HG03378 (cell line): ENCODE results near the gene SLCO3A1.

ENCODE experiments used
- ATAC-seq: cut with Tn5 transposase; IDR thresholded peaks from one replicate; pipeline ENCODE4 v1.9.1; 2021; ENCODE audit warnings: mild to moderate bottlenecking, moderate library complexity; ENCODE audit not compliant: unreplicated experiment

Gene SLCO3A1

DNA sequence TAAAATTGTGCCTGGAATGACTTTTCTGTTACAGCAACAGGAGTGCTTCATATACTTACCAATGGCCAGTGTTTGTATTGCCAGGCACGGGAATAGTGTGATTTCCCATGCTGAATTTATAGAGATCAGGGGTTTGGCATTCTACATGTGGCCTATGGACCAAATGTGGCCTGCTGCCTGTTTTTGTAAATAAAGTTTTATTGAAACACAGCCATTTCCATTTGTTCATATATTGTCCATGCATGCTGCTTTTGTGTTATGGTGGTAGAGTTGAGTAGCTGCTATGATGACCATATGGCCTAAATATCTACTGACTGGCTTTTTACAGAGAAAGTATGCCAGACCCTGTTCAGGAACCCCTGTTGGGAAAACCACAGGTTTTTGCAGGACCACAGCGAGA lies 55.6 kb downstream of the SLCO3A1 start:
- ATAC-seq, result no peak

DNA sequence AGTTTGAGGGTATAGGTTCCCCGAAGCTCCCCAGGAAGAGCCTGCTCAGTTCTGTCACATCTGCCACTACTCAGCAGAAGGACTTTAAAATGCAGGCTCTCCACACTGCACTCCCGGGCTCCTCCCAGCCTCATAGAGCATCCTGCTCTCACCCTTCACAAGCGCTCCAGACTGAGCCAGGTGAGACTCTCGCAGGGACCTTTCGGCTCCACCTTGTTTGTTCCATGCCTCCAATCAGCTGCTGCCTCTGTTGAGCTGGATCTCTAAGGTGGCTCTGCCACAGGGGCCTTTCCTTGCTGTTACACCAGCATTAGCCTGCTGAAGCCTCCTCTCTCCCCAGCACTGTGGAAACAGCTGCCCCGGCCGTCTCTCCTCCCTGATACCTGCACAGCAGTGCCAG lies 56.1 kb downstream of the SLCO3A1 start:
- ATAC-seq, result no peak

DNA sequence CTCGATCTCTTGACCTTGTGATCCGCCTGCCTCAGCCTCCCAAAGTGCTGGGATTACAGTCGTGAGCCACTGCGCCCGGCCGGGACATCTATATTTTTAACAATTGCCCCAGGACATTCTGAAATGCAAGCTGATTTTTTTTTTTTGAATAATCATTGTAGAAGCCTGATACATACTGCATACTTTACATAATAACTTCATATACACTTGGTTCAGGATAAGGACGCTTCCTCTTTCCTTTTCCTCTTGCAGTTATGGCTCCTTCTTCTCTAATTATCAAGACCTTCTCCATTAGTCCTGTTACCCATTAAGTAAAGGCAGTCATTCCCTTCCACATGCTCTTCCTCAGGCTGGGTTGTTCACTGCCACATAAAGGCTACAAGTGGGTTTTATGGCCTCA lies 58.3 kb downstream of the SLCO3A1 start:
- ATAC-seq, result no peak

DNA sequence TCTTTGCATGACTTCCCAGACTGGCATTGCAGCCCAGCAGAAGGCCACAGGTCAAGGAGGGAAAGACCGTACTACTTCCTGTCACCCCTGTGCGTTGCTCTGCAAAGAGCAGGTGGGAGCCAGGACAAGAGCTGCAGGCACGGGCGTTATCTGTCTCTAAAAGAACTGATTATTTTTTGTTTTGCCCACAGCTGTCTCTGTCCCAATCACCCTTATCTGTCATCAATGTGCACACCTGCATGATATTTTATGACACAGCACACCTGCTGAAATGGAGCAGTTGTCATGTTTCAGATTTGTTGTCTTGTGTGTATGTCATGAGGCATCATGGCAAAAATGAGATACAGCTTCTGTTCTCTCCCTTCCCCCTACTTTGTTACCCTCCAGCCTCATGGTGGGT lies 58.8 kb downstream of the SLCO3A1 start:
- ATAC-seq, result no peak

- no peak for ATAC-seq
Observed at GRCh38 chr15:91913560-91913959, 60.1 kb downstream of the SLCO3A1 start.

- no peak for ATAC-seq
Observed at GRCh38 chr15:91915576-91915975, 62.1 kb downstream of the SLCO3A1 start.

- no peak for ATAC-seq
Observed at GRCh38 chr15:91916051-91916450, 62.5 kb downstream of the SLCO3A1 start.

DNA sequence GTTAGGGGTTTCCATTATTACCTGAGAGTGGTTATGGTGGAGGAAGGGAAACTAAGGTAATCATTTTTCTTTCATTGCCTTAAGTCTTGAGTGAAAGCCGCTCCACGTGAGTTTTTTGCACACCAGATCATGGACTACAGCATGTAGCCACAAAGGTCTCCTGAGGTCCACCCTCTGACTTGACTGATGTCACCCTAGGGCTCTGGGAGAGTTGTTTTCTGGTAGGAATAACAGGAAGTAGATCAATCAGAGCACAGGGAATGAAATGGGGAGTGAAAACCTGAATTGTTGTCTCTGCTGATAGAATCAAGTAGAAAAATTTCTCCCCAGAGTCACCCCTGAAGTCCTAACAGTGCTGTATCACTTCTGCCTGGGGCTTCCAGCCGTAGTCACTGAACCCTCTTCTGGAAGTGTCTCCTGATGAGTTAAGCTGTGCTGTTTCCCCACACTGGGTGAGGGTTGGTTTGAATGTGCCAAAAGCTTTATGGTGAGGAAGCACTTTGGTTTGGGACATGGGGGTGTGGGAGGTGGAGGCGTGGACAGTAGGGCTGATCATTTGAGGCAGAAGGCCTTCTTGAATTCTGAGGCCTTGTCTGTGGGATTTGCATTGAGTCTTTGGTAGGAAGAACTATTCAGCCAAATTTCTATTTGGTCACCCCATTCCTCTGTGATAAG lies 64.3 kb downstream of the SLCO3A1 start:
- ATAC-seq, result no peak

GRCh38 chr15:91919014-91919534 lies 65.6 kb downstream of the SLCO3A1 start:
- no peak for ATAC-seq

GRCh38 chr15:91921188-91921842 lies 67.8 kb downstream of the SLCO3A1 start:
- ATAC-seq, result no peak

DNA sequence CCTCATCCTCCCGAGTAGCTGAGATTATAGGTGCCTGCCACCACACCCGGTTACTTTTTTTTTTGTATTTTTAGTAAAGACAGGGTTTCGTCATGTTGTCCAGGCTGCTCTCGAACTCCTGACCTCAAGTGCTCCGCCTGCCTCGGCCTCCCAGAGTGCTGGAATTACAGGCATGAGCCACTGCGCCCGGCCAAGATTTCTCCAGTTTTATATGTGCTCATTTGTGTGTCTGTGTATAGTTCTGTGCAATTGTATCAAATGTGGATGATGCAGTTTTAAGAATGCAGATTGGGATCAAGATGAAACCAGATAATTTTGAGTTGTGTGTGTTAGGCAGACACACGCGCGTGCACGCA lies 68.3 kb downstream of the SLCO3A1 start:
- ATAC-seq, result no peak

- no peak for ATAC-seq
Observed at GRCh38 chr15:91922646-91923547, 69.4 kb downstream of the SLCO3A1 start.

- no peak for ATAC-seq
Observed at GRCh38 chr15:91924183-91924582, 70.7 kb downstream of the SLCO3A1 start.

- no peak for ATAC-seq
Observed at GRCh38 chr15:91924837-91925495, 71.5 kb downstream of the SLCO3A1 start.

- ATAC-seq, result no peak
Observed at GRCh38 chr15:91925794-91926193, 72.3 kb downstream of the SLCO3A1 start.

- ATAC-seq, result no peak
Observed at GRCh38 chr15:91926908-91927270, 73.4 kb downstream of the SLCO3A1 start.

DNA sequence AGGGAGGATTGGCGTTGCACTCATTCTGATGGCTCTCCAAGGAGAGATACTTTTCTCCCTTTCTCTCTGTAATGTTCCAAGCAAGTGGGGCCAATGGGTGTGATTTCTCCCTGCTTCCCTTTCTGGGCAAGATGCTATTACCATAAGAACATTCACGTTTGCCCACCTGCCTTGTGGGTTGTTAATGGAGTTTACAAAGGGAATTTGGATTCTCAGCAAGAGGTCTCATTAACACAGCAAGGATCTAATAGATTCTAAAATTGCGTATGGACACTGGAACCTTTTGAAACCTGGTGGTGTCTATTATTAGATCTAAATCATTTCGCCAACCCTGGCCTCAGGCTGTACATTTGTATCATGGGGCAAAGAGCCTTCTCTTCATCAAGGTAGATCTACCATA lies 74.1 kb downstream of the SLCO3A1 start:
- no peak for ATAC-seq

GRCh38 chr15:91928675-91929074 lies 75.2 kb downstream of the SLCO3A1 start:
- no peak for ATAC-seq

GRCh38 chr15:91929509-91929908 lies 76.0 kb downstream of the SLCO3A1 start:
- ATAC-seq, result no peak

DNA sequence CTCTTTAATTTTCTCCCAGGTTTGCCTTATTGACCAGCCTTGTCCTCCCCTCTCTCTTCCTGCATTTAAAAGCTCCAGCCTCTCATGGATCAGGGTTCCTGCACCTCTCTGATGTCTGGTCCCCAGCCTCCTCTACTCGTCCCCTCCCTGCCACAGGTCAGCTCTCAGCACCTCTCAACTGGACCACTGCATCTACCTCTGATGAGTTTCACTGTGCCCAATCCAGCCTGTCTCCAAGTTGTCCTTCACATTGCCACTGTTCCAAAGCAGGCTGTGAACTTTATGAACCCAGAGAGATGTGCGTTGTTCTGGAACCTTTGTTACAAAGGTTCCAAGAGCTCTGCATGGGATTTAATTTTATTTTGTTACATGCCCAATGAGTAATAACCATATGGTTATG lies 76.6 kb downstream of the SLCO3A1 start:
- no peak for ATAC-seq

- no peak for ATAC-seq
Observed at GRCh38 chr15:91936182-91936775, 82.8 kb downstream of the SLCO3A1 start.
